HCT116 (cell line): ENCODE data around the gene SCCPDH. TPM values are rescaled to one million over a fixed set of nuclear protein-coding genes. Genes with fewer than 3 reads are reported as not detected.

Experiments used
- ATAC-seq: fragments of 200-7000 bp; cut with Tn5 transposase; 2 replicates; pipeline ENCODE4 v1.9.1; 2020; ENCODE audit warnings: mild to moderate bottlenecking, moderate library complexity
- BruUV-seq: library from RNA; stranded (reverse); fragments of 400-500 nt; replicated peaks from 2 replicates; lab custom pipeline; 2021; lab: Mats Ljungman, UMichigan
- CTCF ChIA-PET: fragments of 300-600 bp; sonication (Branson Sonifier 250); formaldehyde crosslinking; loops from one replicate; lab custom pipeline; 2021; ENCODE audit warnings: antibody characterized with exemption; lab: Charles Lee
- POLR2A ChIA-PET: fragments of 300-600, 350-600 bp; sonication (Branson Sonifier 250); formaldehyde crosslinking; loops from one replicate; lab custom pipeline; 2021; ENCODE audit warnings: antibody characterized with exemption; lab: Charles Lee
- RAD21 ChIA-PET, 2 experiments: fragments of 300-600 bp; sonication (Branson Sonifier 250); formaldehyde crosslinking; loops; one replicate each; lab custom pipeline; 2023; ENCODE audit warnings: low total read pairs in 2 of 2; ENCODE audit not compliant: uncharacterized antibody in 2 of 2, unreplicated experiment in 2 of 2, low non-redundant PET in 1 of 2; lab: Charles Lee
- DNase-seq: peaks from one replicate; pipeline ENCODE4 v3.0.0-alpha.2; 2010; ENCODE audit warnings: low read depth, low spot score
- H2AFZ ChIP-seq: fragments of 200-600 bp; shearing (Covaris generic), sonication (generic); 2 replicates; pipeline ENCODE4 v1.6.1; 2017; ENCODE audit warnings: low read depth, mixed run types, mixed read lengths, antibody characterized with exemption, low read length; ENCODE audit not compliant: poor library complexity, severe bottlenecking
- H3K27ac ChIP-seq: 2 replicates; pipeline ENCODE4 v1.5.1; 2012; ENCODE audit warnings: low read depth, low read length
- H3K27me3 ChIP-seq: fragments of 200-600 bp; sonication (generic); 2 replicates; pipeline ENCODE4 v1.6.1; 2016; ENCODE audit warnings: mixed run types, low read length, mixed read lengths; ENCODE audit not compliant: insufficient read depth
- H3K36me3 ChIP-seq, 2 experiments: fragments of 200-500 bp in 1 of 2; fragments of 200-600 bp in 1 of 2; sonication (Bioruptor generic) in 1 of 2; sonication (generic) in 1 of 2; 2 replicates each; pipeline versions ENCODE4 v1.5.1 to v1.6.1; 2014 to 2016; ENCODE audit warnings: low read length in 2 of 2, inconsistent platforms in 1 of 2, mixed read lengths in 1 of 2, mixed run types in 1 of 2; ENCODE audit not compliant: insufficient read depth in 2 of 2, control insufficient read depth in 1 of 2
- H3K4me1 ChIP-seq, 2 experiments: fragments of 200-600 bp in 1 of 2; sonication (generic) in 1 of 2; 2 replicates each; pipeline versions ENCODE4 v1.5.1 to v1.6.1; 2012 to 2017; ENCODE audit warnings: low read length in 2 of 2, inconsistent platforms in 1 of 2, mild to moderate bottlenecking in 1 of 2, mixed read lengths in 1 of 2, mixed run types in 1 of 2, moderate library complexity in 1 of 2; ENCODE audit not compliant: insufficient read depth in 2 of 2, control insufficient read depth in 1 of 2
- H3K4me2 ChIP-seq: fragments of 200-600 bp; sonication (generic); 2 replicates; pipeline ENCODE4 v1.6.1; 2017; ENCODE audit warnings: mixed run types, low read length, mixed read lengths
- H3K4me3 ChIP-seq, 2 experiments: fragments of 200-600 bp in 1 of 2; sonication (generic) in 1 of 2; replicated peaks in 1 of 2; 2 replicates each; pipeline ENCODE4 v1.5.1; 2011 to 2016; ENCODE audit warnings: low read length in 2 of 2, control low read depth in 1 of 2, low read depth in 1 of 2, mild to moderate bottlenecking in 1 of 2, mixed read lengths in 1 of 2, mixed run types in 1 of 2
- H3K79me2 ChIP-seq: fragments of 200-600 bp; sonication (generic); 2 replicates; pipeline ENCODE4 v1.6.1; 2017; ENCODE audit warnings: mild to moderate bottlenecking, mixed run types, low read length, moderate library complexity, mixed read lengths; ENCODE audit not compliant: insufficient read depth
- H3K9ac ChIP-seq: fragments of 200-600 bp; sonication (generic); 2 replicates; pipeline ENCODE4 v1.6.1; 2016; ENCODE audit warnings: low read length, mixed read lengths
- H3K9me2 ChIP-seq: fragments of 200-600 bp; sonication (generic), shearing (Covaris generic); 2 replicates; pipeline ENCODE4 v1.6.1; 2017; ENCODE audit warnings: mixed run types, mild to moderate bottlenecking, moderate library complexity; ENCODE audit not compliant: insufficient read depth
- H3K9me3 ChIP-seq, 2 experiments: fragments of 200-500 bp in 1 of 2; fragments of 200-600 bp in 1 of 2; sonication (Bioruptor generic) in 1 of 2; sonication (generic) in 1 of 2; 2 replicates each; pipeline ENCODE4 v1.6.1; 2014 to 2017; ENCODE audit warnings: low read length in 2 of 2, mixed read lengths in 2 of 2, inconsistent platforms in 1 of 2, low read depth in 1 of 2, mild to moderate bottlenecking in 1 of 2, mixed run types in 1 of 2, moderate library complexity in 1 of 2; ENCODE audit not compliant: control insufficient read depth in 1 of 2, insufficient read depth in 1 of 2
- H4K20me1 ChIP-seq: fragments of 200-600 bp; sonication (generic), shearing (Covaris generic); 2 replicates; pipeline ENCODE4 v1.6.1; 2017; ENCODE audit warnings: mixed run types, mild to moderate bottlenecking, moderate library complexity; ENCODE audit not compliant: insufficient read depth
- ATF3 ChIP-seq: IDR thresholded peaks from 2 replicates; pipeline ENCODE4 v1.6.1; 2012
- CBX3 ChIP-seq: IDR thresholded peaks from 2 replicates; pipeline ENCODE4 v1.6.1; 2012; ENCODE audit warnings: low read depth
- CEBPB ChIP-seq: IDR thresholded peaks from 2 replicates; pipeline ENCODE4 v1.6.1; 2012; ENCODE audit warnings: low read depth
- CTCF ChIP-seq, 3 experiments: fragments of 200-600 bp in 1 of 3; sonication (generic) in 1 of 3; IDR thresholded peaks in 2 of 3; conservative IDR thresholded peaks in 1 of 3; 2 replicates each; pipeline ENCODE4 v1.5.1; 2012 to 2017; ENCODE audit warnings: low read depth in 2 of 3, low read length in 2 of 3, antibody characterized with exemption in 1 of 3, borderline replicate concordance in 1 of 3, control low read depth in 1 of 3, mild to moderate bottlenecking in 1 of 3, mixed read lengths in 1 of 3, mixed run types in 1 of 3, moderate library complexity in 1 of 3; ENCODE audit not compliant: insufficient read depth in 1 of 3
- EGR1 ChIP-seq: IDR thresholded peaks from 2 replicates; pipeline ENCODE4 v1.6.1; 2012; ENCODE audit warnings: low read depth
- ELF1 ChIP-seq: IDR thresholded peaks from 2 replicates; pipeline ENCODE4 v1.6.1; 2012; ENCODE audit warnings: low read depth, borderline replicate concordance
- JUND ChIP-seq: IDR thresholded peaks from 2 replicates; pipeline ENCODE4 v1.6.1; 2012
- MAX ChIP-seq: IDR thresholded peaks from 2 replicates; pipeline ENCODE4 v1.6.1; 2012
- POLR2A ChIP-seq: IDR thresholded peaks from 2 replicates; pipeline ENCODE4 v1.7.0; 2011; ENCODE audit warnings: borderline replicate concordance; ENCODE audit not compliant: insufficient read depth, insufficient read length; ENCODE audit errors: extremely low read depth
- POLR2AphosphoS5 ChIP-seq: IDR thresholded peaks from 2 replicates; pipeline ENCODE4 v1.6.1; 2011; ENCODE audit warnings: mild to moderate bottlenecking, low read depth, low read length, moderate library complexity
- REST ChIP-seq: IDR thresholded peaks from 2 replicates; pipeline ENCODE4 v1.6.1; 2012; ENCODE audit warnings: low read depth
- SIN3A ChIP-seq: IDR thresholded peaks from 2 replicates; pipeline ENCODE4 v1.6.1; 2012; ENCODE audit warnings: low read depth
- SP1 ChIP-seq: IDR thresholded peaks from 2 replicates; pipeline ENCODE4 v1.6.1; 2012; ENCODE audit warnings: low read depth
- SRF ChIP-seq: IDR thresholded peaks from 2 replicates; pipeline ENCODE4 v1.6.1; 2012; ENCODE audit warnings: low read depth
- TCF7L2 ChIP-seq: IDR thresholded peaks from 2 replicates; pipeline ENCODE4 v1.7.0; 2011; ENCODE audit warnings: borderline replicate concordance, inconsistent platforms; ENCODE audit not compliant: insufficient read depth, insufficient read length; ENCODE audit errors: extremely low read depth
- ZFX ChIP-seq: fragments of 450-650 bp; IDR thresholded peaks from 2 replicates; pipeline ENCODE4 v1.6.1; 2017
- ZNF274 ChIP-seq: fragments of 200-500 bp; sonication (Bioruptor generic); IDR thresholded peaks from 2 replicates; pipeline ENCODE4 v1.6.1; 2014; ENCODE audit warnings: mild to moderate bottlenecking, low read depth, low read length, inconsistent platforms
- intact Hi-C: fragments of 100-400 bp; cut with micrococcal nuclease; formaldehyde crosslinking; loops from 2 replicates; pipeline ENCODE4 v1.10.0; 2022
- total RNA-seq: library from RNA; stranded (reverse); gene quantifications from one replicate; pipeline ENCODE4 v1.2.1, GENCODE V29; 2021; ENCODE audit not compliant: unreplicated experiment

SCCPDH gene
- total RNA-seq, 1 experiment from 2014 or later: 0.30 TPM

GRCh38 chr1:246800756-246801155 lies 76.5 kb downstream of the SCCPDH start:
- no peak for TF ChIP-seq EGR1
- TF ChIP-seq SIN3A: no peak
- TF ChIP-seq JUND: no peak
- TF ChIP-seq CBX3: no peak
- TF ChIP-seq REST: no peak
- TF ChIP-seq ZNF274: no peak
- TF ChIP-seq CEBPB: no peak
- TF ChIP-seq POLR2A: no peak
- no peak for TF ChIP-seq TCF7L2
- no peak for TF ChIP-seq ZFX
- TF ChIP-seq MAX: no peak
- no peak for TF ChIP-seq SP1
- no peak for TF ChIP-seq CTCF (IDR thresholded peaks at IDR 0.05 in 2 of 3, conservative IDR thresholded peaks at IDR 0.05 in 1 of 3; ENCODE audit: borderline replicate concordance in 1 of 3, insufficient read depth in 1 of 3, low read depth in 2 of 3, low read length in 2 of 3)
- TF ChIP-seq POLR2AphosphoS5: no peak
- no peak for TF ChIP-seq ELF1
- TF ChIP-seq SRF: no peak
- no peak for TF ChIP-seq ATF3
- TF ChIP-seq, all 23 proteins: peak for 0
- DNase-seq: no peak
- intact Hi-C loops: loop anchor here (10.0 kb wide), 1 partner anchor 274 kb away; the partner anchor contains the start of gene ZNF670
- Histone ChIP-seq H3K4me2 (no peak overlapping the region), H4K20me1 (no peaks in the 10 kb centered on the region), H3K9me2 (no peaks in the 10 kb centered on the region), H3K36me3 (no peaks in the 10 kb centered on the region), H3K9me3 (no peaks in the 10 kb centered on the region), H2AFZ (no peak overlapping the region), H3K27ac (no peak overlapping the region), H3K27me3 (no peaks in the 10 kb centered on the region), H3K79me2 (no peaks in the 10 kb centered on the region), H3K4me1 (no peaks in the 10 kb centered on the region), H3K4me3 (no peak overlapping the region), H3K9ac (no peak overlapping the region)
- CTCF ChIA-PET: no interaction called here
- BruUV-seq: no TSS peak
- RAD21 ChIA-PET: no interaction called here
- ATAC-seq: no peak
- POLR2A ChIA-PET: no interaction called here
